Activated naive CD4-positive, alpha-beta T cell treated with anti-CD3 and anti-CD28 coated beads, Interleukin-2, amount 50 U/mL, for 16 hours (primary cell): ENCODE measurements around the gene LPP.

ENCODE experiments used
- DNase-seq: peaks from one replicate; pipeline ENCODE4 v3.0.0-alpha.2; 2020

The LPP gene

GRCh38 chr3:188497021-188497420, 343.1 kb downstream of the LPP start:
- no peak for DNase-seq

- DNase-seq, result no peak
Observed at GRCh38 chr3:188503647-188504046, 349.7 kb downstream of the LPP start.

GRCh38 chr3:188505151-188505550, 351.2 kb downstream of the LPP start:
- no peak for DNase-seq

GRCh38 chr3:188505911-188506310, 352.0 kb downstream of the LPP start:
- no peak for DNase-seq

- DNase-seq, result no peak
Observed at GRCh38 chr3:188506446-188506845, 352.5 kb downstream of the LPP start.

- DNase-seq, result no peak
Observed at GRCh38 chr3:188507244-188507720, 353.3 kb downstream of the LPP start.

- no peak for DNase-seq
Observed at GRCh38 chr3:188508454-188508853, 354.5 kb downstream of the LPP start.

- DNase-seq, result no peak
Observed at GRCh38 chr3:188509316-188509715, 355.4 kb downstream of the LPP start.

- no peak for DNase-seq
Observed at GRCh38 chr3:188510366-188510765, 356.4 kb downstream of the LPP start.

- DNase-seq, result no peak
Observed at GRCh38 chr3:188513662-188514328, 359.8 kb downstream of the LPP start.

GRCh38 chr3:188516515-188516914, 362.6 kb downstream of the LPP start:
- DNase-seq, result no peak

- DNase-seq, result no peak
Observed at GRCh38 chr3:188518416-188518815, 364.5 kb downstream of the LPP start.

- no peak for DNase-seq
Observed at GRCh38 chr3:188518835-188519452, 365.0 kb downstream of the LPP start.

- DNase-seq, result no peak
Observed at GRCh38 chr3:188520466-188520865, 366.5 kb downstream of the LPP start.

- DNase-seq, result no peak
Observed at GRCh38 chr3:188522115-188522514, 368.2 kb downstream of the LPP start.

GRCh38 chr3:188523291-188523690, 369.3 kb downstream of the LPP start:
- DNase-seq, result no peak

GRCh38 chr3:188524052-188524451, 370.1 kb downstream of the LPP start:
- DNase-seq, result no peak

GRCh38 chr3:188526057-188526456, 372.1 kb downstream of the LPP start:
- no peak for DNase-seq

GRCh38 chr3:188527389-188527788, 373.4 kb downstream of the LPP start:
- no peak for DNase-seq

- DNase-seq, result no peak
Observed at GRCh38 chr3:188528396-188528795, 374.4 kb downstream of the LPP start.

GRCh38 chr3:188529228-188529627, 375.3 kb downstream of the LPP start:
- no peak for DNase-seq

- no peak for DNase-seq
Observed at GRCh38 chr3:188530226-188530625, 376.3 kb downstream of the LPP start.

GRCh38 chr3:188531210-188531609, 377.3 kb downstream of the LPP start:
- DNase-seq, result no peak

GRCh38 chr3:188533172-188533571, 379.2 kb downstream of the LPP start:
- no peak for DNase-seq
